Large intestine (tissue), 3 donors: ENCODE results near the gene ACTR1B. TPM values are rescaled to one million over a fixed set of nuclear protein-coding genes. Genes with fewer than 3 reads are reported as not detected.

ENCODE experiments used
- DNase-seq, 2 donors: peaks; one replicate each; pipeline versions ENCODE4 v3.0.0 to v3.0.0-alpha.2; 2013
- H3K27ac ChIP-seq: one replicate; pipeline ENCODE4 v1.5.1; 2013; ENCODE audit warnings: low read length
- H3K27me3 ChIP-seq: 2 replicates; pipeline ENCODE4 v1.6.1; 2013; ENCODE audit warnings: low read length; ENCODE audit not compliant: control insufficient read depth, insufficient read depth
- H3K36me3 ChIP-seq: 2 replicates; pipeline ENCODE4 v1.6.1; 2013; ENCODE audit warnings: low read length; ENCODE audit not compliant: control insufficient read depth, insufficient read depth
- H3K4me1 ChIP-seq: one replicate; pipeline ENCODE4 v1.6.1; 2013; ENCODE audit warnings: low read length; ENCODE audit not compliant: control insufficient read depth, insufficient read depth
- H3K4me3 ChIP-seq: one replicate; pipeline ENCODE4 v1.5.1; 2013; ENCODE audit warnings: low read length
- H3K9me3 ChIP-seq: one replicate; pipeline ENCODE4 v1.6.1; 2013; ENCODE audit warnings: mild to moderate bottlenecking, low read depth, low read length, moderate library complexity; ENCODE audit not compliant: control insufficient read depth
- WGBS: methylation state at CpG from one replicate; pipeline ENCODE4 v1.1.5; 2013; ENCODE audit warnings: low lambda C conversion rate; ENCODE audit not compliant: insufficient coverage; 5-methylcytosine and 5-hydroxymethylcytosine counted together
- polyA plus RNA-seq: library from polyadenylated mRNA; unstranded; fragments of 120-200 nt; gene quantifications from one replicate; pipeline ENCODE4 v1.2.1, GENCODE V29; 2013

ACTR1B gene
- polyA plus RNA-seq, 1 donor = 51.3 TPM

DNA sequence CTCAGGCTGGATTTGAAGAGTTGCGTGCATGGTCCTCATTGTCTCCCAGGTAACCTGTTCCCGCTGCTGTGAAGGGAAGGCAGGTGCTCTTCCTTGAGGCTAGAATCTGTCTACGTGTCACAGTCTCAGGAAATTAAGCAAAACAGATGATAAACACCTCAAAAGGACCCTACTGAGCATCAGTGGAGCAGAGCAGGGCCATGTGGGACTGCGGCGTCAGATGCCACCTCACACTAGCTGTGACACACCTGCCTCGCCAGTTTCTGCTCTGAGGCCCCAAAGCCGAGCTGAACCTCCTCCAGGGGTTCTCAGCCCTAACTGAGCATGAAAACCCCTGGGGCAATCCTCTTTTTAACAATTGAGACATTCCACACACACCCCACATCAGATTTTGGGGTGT, 7.7 kb upstream of the ACTR1B start:
- no CpG with 5 or more reads among the region's 7 CpGs for WGBS
- H3K9me3 ChIP-seq = no peaks in the 10 kb centered on the region

GRCh38 chr2:97670471-97670870, 6.6 kb upstream of the ACTR1B start:
- no peaks in the 10 kb centered on the region for H3K27me3 ChIP-seq
- no CpG with 5 or more reads among the region's 1 CpG for WGBS
- no peaks in the 10 kb centered on the region for H3K4me1 ChIP-seq
- no peak overlapping the region for H3K27ac ChIP-seq
- H3K9me3 ChIP-seq = no peaks in the 10 kb centered on the region
- no peak for DNase-seq
- H3K36me3 ChIP-seq = no peaks in the 10 kb centered on the region
- H3K4me3 ChIP-seq = no peak overlapping the region

More for the DNA sequence above, 7.7 kb upstream of the ACTR1B start:
- no peak for DNase-seq
- H3K36me3 ChIP-seq = no peaks in the 10 kb centered on the region
- H3K4me3 ChIP-seq = no peak overlapping the region
- no peaks in the 10 kb centered on the region for H3K27me3 ChIP-seq
- no peaks in the 10 kb centered on the region for H3K4me1 ChIP-seq
- no peak overlapping the region for H3K27ac ChIP-seq

DNA sequence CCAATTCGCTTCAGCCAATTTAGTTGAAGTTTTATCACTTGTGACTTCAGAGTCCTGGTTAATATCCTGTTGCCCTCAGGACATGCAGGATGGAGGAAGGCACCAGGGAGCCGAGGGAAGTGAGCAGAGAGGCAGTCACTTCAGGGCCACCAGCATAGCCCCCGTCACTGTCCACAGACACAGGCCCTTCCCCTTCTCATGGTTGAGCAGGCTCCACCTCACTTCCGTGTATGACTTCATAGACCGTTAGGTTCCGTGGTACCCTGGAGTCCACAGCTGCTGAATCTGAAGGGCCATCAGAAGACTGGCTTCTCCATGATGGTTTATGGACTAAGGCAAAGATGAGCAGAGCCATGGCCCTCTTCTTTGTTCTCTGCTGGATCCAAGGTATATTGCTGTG, 5.6 kb upstream of the ACTR1B start, which contains the start of gene C2orf92:
C2orf92 (plus strand) TSS at position 266 of the 400 bp plus-strand sequence; CDS start at position 342, 76 bp downstream.
- no peaks in the 10 kb centered on the region for H3K27me3 ChIP-seq
- no peak within 1 kb of the TSS for H3K27ac ChIP-seq
- H3K9me3 ChIP-seq = no peaks in the 10 kb centered on the region
- no peaks in the 10 kb centered on the region for H3K36me3 ChIP-seq
- no peak for DNase-seq
- WGBS = no CpG with 5 or more reads among the region's 6 CpGs
- H3K4me1 ChIP-seq = no peaks in the 10 kb centered on the region
- H3K4me3 ChIP-seq = no peak within 1 kb of the TSS

DNA sequence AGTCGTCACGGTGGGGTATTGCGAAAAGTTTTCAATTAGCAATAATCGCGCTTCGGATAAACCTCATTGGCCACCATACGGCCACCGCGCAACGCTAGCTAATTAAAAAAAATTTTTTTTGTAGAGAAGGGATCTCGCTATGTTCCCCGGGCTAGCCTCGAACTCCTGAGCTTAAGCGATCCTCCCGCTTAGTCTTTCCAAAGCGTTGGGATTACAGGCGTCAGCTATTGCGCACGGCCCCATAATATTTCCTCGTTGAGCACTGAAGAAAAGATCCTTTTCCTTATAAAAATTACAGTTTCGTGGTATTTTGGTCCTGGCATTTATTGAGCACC, 759 bp upstream of the ACTR1B start:
- 0% methylated on average over 1 of the region's 21 CpGs for WGBS
- no peak for DNase-seq
- H3K27ac ChIP-seq = peak overlapping the region; percentile 88
- H3K4me3 ChIP-seq = peak overlapping the region; percentile 77
- no peaks in the 10 kb centered on the region for H3K27me3 ChIP-seq
- peaks cover 12% of the 10 kb centered on the region for H3K36me3 ChIP-seq
- H3K9me3 ChIP-seq = no peaks in the 10 kb centered on the region
- peaks cover 12% of the 10 kb centered on the region for H3K4me1 ChIP-seq

DNA sequence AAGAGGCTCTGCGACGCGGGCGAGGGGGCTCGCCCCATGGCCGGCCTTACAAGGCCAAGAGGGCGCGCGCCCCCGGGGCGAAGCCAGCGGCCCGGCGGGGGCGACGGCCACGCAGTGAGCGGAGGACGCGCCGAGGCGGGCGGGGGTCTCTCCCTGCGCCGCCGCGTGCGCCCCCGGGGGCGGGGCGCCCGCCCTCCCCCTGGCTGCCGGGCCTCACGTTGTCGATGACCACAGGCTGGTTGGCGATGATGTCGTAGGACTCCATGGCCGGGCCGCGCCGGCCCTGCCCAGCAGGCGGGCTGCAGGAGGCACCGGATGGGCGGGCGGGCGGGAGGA, 250 bp downstream of the ACTR1B start:
- peak overlapping the region; percentile 67 for H3K4me3 ChIP-seq
- H3K4me1 ChIP-seq = peaks cover 12% of the 10 kb centered on the region
- no peaks in the 10 kb centered on the region for H3K9me3 ChIP-seq
- H3K36me3 ChIP-seq = peaks cover 22% of the 10 kb centered on the region
- no CpG with 5 or more reads among the region's 46 CpGs for WGBS
- no peaks in the 10 kb centered on the region for H3K27me3 ChIP-seq
- peak in 1 of 2 donors; percentile 85 for DNase-seq
- peak overlapping the region; percentile 83 for H3K27ac ChIP-seq

- WGBS = no CpG with 5 or more reads among the region's 24 CpGs
These were observed 784 bp downstream of the ACTR1B start for GRCh38 chr2:97662895-97663625.

GRCh38 chr2:97662386-97662894, 1.4 kb downstream of the ACTR1B start:
- Histone ChIP-seq H3K27me3 (no peaks in the 10 kb centered on the region), H3K27ac (peak overlapping the region; percentile 83), H3K36me3 (peaks cover 33% of the 10 kb centered on the region), H3K4me1 (peaks cover 12% of the 10 kb centered on the region), H3K9me3 (no peaks in the 10 kb centered on the region), H3K4me3 (peak overlapping the region; percentile 67)
- DNase-seq = no peak
- no CpG with 5 or more reads among the region's 12 CpGs for WGBS

More at GRCh38 chr2:97662895-97663625, 784 bp downstream of the ACTR1B start:
- H3K4me3 ChIP-seq = peak overlapping the region; percentile 67
- H3K9me3 ChIP-seq = no peaks in the 10 kb centered on the region
- peak; percentile 52 to 62 for DNase-seq
- H3K27me3 ChIP-seq = no peaks in the 10 kb centered on the region
- peak overlapping the region; percentile 83 for H3K27ac ChIP-seq
- peaks cover 12% of the 10 kb centered on the region for H3K4me1 ChIP-seq
- H3K36me3 ChIP-seq = peaks cover 27% of the 10 kb centered on the region

- H3K4me3 ChIP-seq = no peak overlapping the region
- H3K9me3 ChIP-seq = no peaks in the 10 kb centered on the region
- H3K36me3 ChIP-seq = peaks cover 38% of the 10 kb centered on the region
- no CpG with 5 or more reads among the region's 6 CpGs for WGBS
- H3K27me3 ChIP-seq = no peaks in the 10 kb centered on the region
- peaks cover 12% of the 10 kb centered on the region for H3K4me1 ChIP-seq
- DNase-seq = no peak
- H3K27ac ChIP-seq = no peak overlapping the region
These were observed 1.9 kb downstream of the ACTR1B start for GRCh38 chr2:97661927-97662326.

DNA sequence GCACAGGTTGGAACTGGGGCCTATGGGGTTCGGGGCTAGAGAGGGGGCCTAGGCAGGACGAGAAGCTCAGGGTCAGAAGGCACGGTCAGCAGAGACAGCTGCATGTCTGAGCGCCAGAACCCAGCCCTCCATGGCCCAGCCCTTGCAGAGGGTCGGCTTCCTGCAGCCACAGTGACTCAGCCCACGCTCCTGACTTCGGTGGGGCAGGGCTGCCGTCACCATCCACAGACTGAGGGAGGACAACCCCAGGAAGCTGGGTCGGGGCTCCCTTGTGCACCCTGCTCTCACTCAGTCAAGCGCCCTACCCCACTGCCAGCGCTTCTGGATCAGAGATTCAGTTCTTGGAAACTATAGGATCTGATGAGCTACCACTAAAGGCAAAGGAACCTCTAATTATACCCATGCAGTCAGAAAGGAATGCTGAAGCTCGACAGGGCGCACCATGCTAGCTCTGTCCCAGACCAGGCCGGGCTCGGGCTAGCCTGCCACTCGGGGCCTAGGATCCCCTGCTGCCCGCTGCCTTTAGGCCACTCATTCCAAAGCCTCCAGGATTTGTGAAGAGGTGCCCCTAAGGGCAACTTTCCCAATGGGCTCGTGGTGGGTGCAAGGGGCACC, 3.0 kb downstream of the ACTR1B start:
- WGBS = no CpG with 5 or more reads among the region's 18 CpGs
- Histone ChIP-seq H3K4me3 (no peak overlapping the region), H3K4me1 (peaks cover 12% of the 10 kb centered on the region), H3K27me3 (no peaks in the 10 kb centered on the region), H3K9me3 (no peaks in the 10 kb centered on the region), H3K27ac (no peak overlapping the region), H3K36me3 (peaks cover 49% of the 10 kb centered on the region)
- no peak for DNase-seq

DNA sequence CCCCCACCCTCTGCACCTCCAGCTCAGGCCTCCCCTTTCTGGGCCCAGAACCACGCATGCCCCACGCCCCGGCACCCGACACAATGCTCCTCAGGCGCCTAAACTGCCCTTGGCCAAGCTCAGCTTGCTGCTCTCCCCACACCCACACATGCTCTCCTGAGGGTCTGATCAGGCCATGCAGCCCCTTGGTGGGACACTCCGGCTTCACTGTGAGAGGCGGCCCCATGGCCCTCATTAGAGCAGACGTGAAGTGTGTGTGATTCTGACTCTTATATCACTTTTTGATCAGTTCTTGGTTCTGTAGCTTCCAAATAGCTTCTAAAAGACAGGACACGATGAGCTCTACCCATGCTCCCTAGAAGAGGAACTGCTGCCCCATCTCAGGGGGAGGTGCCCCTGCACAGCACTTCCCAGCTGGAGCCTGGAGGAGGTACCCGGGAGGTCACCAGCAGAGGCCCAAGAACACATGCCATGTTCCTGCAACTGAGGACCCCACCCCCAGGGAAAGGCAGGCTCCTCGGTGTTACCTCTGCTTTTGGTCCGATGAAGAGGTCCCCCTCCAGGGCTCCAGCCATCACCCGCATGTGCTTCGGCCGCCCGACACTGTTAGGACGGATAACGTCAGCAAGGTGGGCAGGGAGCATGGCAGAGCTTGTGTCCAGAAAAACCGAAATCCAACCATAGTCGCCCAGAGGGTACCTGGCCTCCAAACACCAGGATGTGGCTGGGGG, 3.6 kb downstream of the ACTR1B start:
- Histone ChIP-seq H3K4me3 (no peak overlapping the region), H3K36me3 (peaks cover 53% of the 10 kb centered on the region), H3K9me3 (no peaks in the 10 kb centered on the region), H3K27ac (no peak overlapping the region), H3K4me1 (peaks cover 12% of the 10 kb centered on the region), H3K27me3 (no peaks in the 10 kb centered on the region)
- no peak for DNase-seq
- WGBS = no CpG with 5 or more reads among the region's 20 CpGs
